ENCODE measurements around the gene LRRC1.

The LRRC1 gene

DNA sequence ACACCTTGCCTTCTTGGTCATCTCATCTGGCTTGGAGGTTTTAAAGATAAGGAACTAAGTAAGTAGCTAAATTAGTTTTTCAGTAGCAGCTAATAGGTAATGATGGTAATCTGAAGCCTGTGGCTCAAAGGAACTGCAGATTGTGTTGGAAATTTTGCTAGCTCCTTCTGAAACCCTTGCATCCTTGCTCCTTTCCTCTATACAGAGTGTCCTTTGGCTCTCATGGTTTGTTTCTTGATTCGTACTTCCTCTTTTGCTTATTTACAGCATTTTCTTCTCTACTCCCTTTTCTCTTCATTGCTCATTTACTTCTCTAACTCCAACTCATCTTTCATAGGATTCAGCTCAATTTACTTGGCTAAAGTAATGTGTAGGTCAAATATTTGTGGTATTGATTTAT is 19.0 kb downstream of the LRRC1 start:
- peak overlapping the region; percentile 68 for H3K27ac Mint-ChIP-seq

DNA sequence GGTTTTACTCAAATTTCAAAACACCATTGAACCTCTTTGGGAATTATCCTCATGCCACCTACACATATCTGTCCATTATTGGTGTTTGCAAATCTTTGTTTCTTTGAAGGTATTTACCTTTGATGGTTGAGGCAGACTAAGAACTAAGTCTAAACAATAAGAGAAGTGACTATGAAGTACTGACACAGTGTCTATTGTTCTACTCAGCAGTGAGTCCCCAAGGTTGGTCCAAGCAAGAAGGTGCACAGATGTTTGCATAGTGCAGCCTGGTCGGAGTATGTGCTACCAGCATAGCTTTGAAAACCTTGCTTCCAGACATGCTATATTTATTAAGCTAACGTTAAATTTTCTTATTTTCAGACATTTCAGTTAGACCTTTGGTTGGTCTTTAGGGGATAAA is 19.5 kb downstream of the LRRC1 start:
- Mint-ChIP-seq H3K4me1 (peaks cover 29% of the 10 kb centered on the region), H3K36me3 (no peaks in the 10 kb centered on the region), H3K4me3 (no peak overlapping the region), H3K27me3 (no peaks in the 10 kb centered on the region), H3K9me3 (peaks cover 4% of the 10 kb centered on the region), H3K27ac (peak overlapping the region; percentile 68)
- ATAC-seq (ENCODE audit: low read depth): no peak
- no peak for DNase-seq (ENCODE audit: low spot score in 2 of 2)

More for the DNA sequence above, 19.0 kb downstream of the LRRC1 start:
- Mint-ChIP-seq H3K4me3 (no peak overlapping the region), H3K36me3 (no peaks in the 10 kb centered on the region), H3K4me1 (peaks cover 26% of the 10 kb centered on the region), H3K9me3 (peaks cover 4% of the 10 kb centered on the region), H3K27me3 (no peaks in the 10 kb centered on the region)
- DNase-seq (ENCODE audit: low spot score in 2 of 2) (no peak), ATAC-seq (ENCODE audit: low read depth) (no peak)

- no peak for DNase-seq (ENCODE audit: low spot score in 2 of 2)
- H3K9me3 Mint-ChIP-seq: peaks cover 4% of the 10 kb centered on the region
Measured at GRCh38 chr6:53815381-53816119, 20.7 kb downstream of the LRRC1 start.

DNA sequence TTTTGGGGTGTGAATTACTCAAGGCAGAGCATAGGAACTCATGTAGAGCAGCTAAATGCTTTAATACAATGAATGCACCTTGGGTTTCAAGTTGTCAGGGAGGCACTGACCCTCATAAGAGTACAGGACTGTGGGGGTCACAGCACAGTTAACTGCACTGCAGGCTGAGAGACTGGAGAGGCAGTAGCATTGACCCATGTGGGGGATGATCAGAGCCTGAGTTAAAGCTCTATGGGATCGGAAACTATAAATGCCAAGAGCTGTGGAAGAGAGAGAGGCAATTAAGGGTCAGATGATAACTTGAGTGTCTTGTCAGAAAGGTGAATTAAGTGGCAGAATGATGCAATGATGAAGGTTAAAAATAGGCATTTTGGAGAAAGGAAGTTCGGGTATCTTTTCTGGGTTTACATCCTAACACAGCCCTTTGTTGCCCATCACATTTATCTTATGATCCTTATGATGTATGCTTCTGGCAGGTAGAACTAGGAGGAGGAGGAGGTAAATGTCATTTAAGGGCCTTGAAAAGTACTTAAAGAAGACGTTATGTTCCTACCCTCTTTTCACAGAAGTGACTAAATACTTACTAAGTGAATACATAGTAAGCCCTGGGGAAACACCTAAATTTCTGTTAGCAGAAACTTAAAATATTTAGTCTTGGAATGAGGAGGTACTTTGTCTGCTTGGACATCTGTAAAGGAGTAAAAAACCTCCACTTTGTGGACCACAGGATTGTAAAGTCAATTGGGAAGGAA is 24.2 kb downstream of the LRRC1 start:
- Mint-ChIP-seq H3K36me3 (peaks cover 3% of the 10 kb centered on the region), H3K9me3 (peaks cover 3% of the 10 kb centered on the region), H3K4me3 (no peak overlapping the region), H3K27ac (no peak overlapping the region), H3K4me1 (peaks cover 17% of the 10 kb centered on the region), H3K27me3 (no peaks in the 10 kb centered on the region)
- DNase-seq (ENCODE audit: low spot score in 2 of 2) (no peak), ATAC-seq (ENCODE audit: low read depth) (no peak)

More at GRCh38 chr6:53815381-53816119, 20.7 kb downstream of the LRRC1 start:
- Mint-ChIP-seq H3K4me1 (peaks cover 29% of the 10 kb centered on the region), H3K36me3 (no peaks in the 10 kb centered on the region), H3K27me3 (no peaks in the 10 kb centered on the region), H3K27ac (no peak overlapping the region), H3K4me3 (no peak overlapping the region)
- ATAC-seq (ENCODE audit: low read depth): no peak

- Mint-ChIP-seq H3K4me1 (peaks cover 34% of the 10 kb centered on the region), H3K27me3 (no peaks in the 10 kb centered on the region), H3K9me3 (peaks cover 3% of the 10 kb centered on the region), H3K27ac (no peak overlapping the region), H3K36me3 (peaks cover 3% of the 10 kb centered on the region), H3K4me3 (no peak overlapping the region)
- DNase-seq (ENCODE audit: low spot score in 2 of 2): no peak
- ATAC-seq (ENCODE audit: low read depth): no peak
Measured at GRCh38 chr6:53822401-53823125, 27.8 kb downstream of the LRRC1 start.

- no peak overlapping the region for H3K4me3 Mint-ChIP-seq
- peaks cover 37% of the 10 kb centered on the region for H3K4me1 Mint-ChIP-seq
- no peaks in the 10 kb centered on the region for H3K27me3 Mint-ChIP-seq
- H3K36me3 Mint-ChIP-seq: peaks cover 3% of the 10 kb centered on the region
- ATAC-seq (ENCODE audit: low read depth) (no peak), DNase-seq (ENCODE audit: low spot score in 2 of 2) (no peak)
- H3K27ac Mint-ChIP-seq: no peak overlapping the region
- H3K9me3 Mint-ChIP-seq: peaks cover 3% of the 10 kb centered on the region
Measured at GRCh38 chr6:53824714-53825113, 29.9 kb downstream of the LRRC1 start.

DNA sequence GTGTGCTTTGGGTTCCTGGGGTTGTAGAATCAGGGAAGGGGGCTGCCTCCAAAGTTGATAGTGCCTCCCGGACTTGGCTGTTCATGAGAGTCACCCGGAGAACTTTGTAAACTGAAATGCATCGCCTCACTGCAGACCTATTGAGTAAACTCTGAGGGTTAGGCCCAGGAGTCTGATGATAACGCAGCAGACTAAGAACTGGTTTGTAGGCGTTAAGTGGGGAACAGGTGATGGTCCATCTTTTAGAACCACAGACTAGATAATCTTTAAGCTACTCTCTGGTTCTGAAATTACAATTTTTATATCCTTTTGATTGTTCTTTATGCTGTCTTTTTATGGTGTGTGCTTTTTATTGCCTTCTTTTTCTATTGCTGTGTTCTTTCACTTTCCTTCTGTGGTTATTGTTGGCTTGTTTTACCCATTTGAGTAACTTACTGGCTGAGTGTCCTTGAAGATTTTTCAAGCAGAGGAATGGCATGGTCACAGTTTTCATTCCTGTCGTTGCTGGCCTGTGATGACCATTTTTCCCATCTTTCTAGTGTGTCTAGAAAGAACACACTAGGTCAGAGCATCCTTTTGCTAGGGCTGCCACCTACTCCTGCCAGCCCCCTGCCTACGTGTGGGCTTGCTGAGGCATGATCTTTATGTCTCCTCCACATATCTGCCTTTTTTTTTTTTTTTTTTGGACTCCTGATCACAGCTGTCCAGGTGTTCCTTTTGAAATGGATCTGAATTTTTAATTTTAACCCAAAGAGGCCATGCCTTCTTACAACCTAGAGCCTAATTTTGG is 30.9 kb downstream of the LRRC1 start:
- peaks cover 3% of the 10 kb centered on the region for H3K36me3 Mint-ChIP-seq
- H3K4me1 Mint-ChIP-seq: peaks cover 39% of the 10 kb centered on the region
- no peak overlapping the region for H3K4me3 Mint-ChIP-seq
- no peaks in the 10 kb centered on the region for H3K27me3 Mint-ChIP-seq
- no peak overlapping the region for H3K27ac Mint-ChIP-seq
- H3K9me3 Mint-ChIP-seq: peaks cover 3% of the 10 kb centered on the region
- DNase-seq (ENCODE audit: low spot score in 2 of 2): no peak
- no peak for ATAC-seq (ENCODE audit: low read depth)

GRCh38 chr6:53827531-53827930 is 32.7 kb downstream of the LRRC1 start:
- no peaks in the 10 kb centered on the region for H3K27me3 Mint-ChIP-seq
- DNase-seq (ENCODE audit: low spot score in 2 of 2) (no peak), ATAC-seq (ENCODE audit: low read depth) (no peak)
- H3K4me3 Mint-ChIP-seq: no peak overlapping the region
- H3K4me1 Mint-ChIP-seq: peaks cover 35% of the 10 kb centered on the region
- peaks cover 3% of the 10 kb centered on the region for H3K36me3 Mint-ChIP-seq
- no peak overlapping the region for H3K27ac Mint-ChIP-seq
- peaks cover 3% of the 10 kb centered on the region for H3K9me3 Mint-ChIP-seq

- no peak overlapping the region for H3K4me3 Mint-ChIP-seq
Measured at GRCh38 chr6:53828215-53828614, 33.4 kb downstream of the LRRC1 start.

GRCh38 chr6:53828966-53829697 is 34.3 kb downstream of the LRRC1 start:
- Mint-ChIP-seq H3K27me3 (no peaks in the 10 kb centered on the region), H3K4me3 (no peak overlapping the region), H3K4me1 (peaks cover 37% of the 10 kb centered on the region), H3K36me3 (peaks cover 3% of the 10 kb centered on the region), H3K27ac (no peak overlapping the region), H3K9me3 (no peaks in the 10 kb centered on the region)
- ATAC-seq (ENCODE audit: low read depth): no peak
- no peak for DNase-seq (ENCODE audit: low spot score in 2 of 2)

More at GRCh38 chr6:53828215-53828614, 33.4 kb downstream of the LRRC1 start:
- peaks cover 6% of the 10 kb centered on the region for H3K36me3 Mint-ChIP-seq
- peaks cover 38% of the 10 kb centered on the region for H3K4me1 Mint-ChIP-seq
- ATAC-seq (ENCODE audit: low read depth): no peak
- DNase-seq (ENCODE audit: low spot score in 2 of 2): no peak
- no peak overlapping the region for H3K27ac Mint-ChIP-seq
- H3K9me3 Mint-ChIP-seq: peaks cover 3% of the 10 kb centered on the region
- H3K27me3 Mint-ChIP-seq: no peaks in the 10 kb centered on the region

- H3K27me3 Mint-ChIP-seq: no peaks in the 10 kb centered on the region
- H3K36me3 Mint-ChIP-seq: peaks cover 3% of the 10 kb centered on the region
- H3K27ac Mint-ChIP-seq: no peak overlapping the region
- H3K4me1 Mint-ChIP-seq: peaks cover 34% of the 10 kb centered on the region
- H3K4me3 Mint-ChIP-seq: no peak overlapping the region
- no peaks in the 10 kb centered on the region for H3K9me3 Mint-ChIP-seq
- DNase-seq (ENCODE audit: low spot score in 2 of 2): no peak
- ATAC-seq (ENCODE audit: low read depth): no peak
Measured at GRCh38 chr6:53829698-53830221, 35.0 kb downstream of the LRRC1 start.

DNA sequence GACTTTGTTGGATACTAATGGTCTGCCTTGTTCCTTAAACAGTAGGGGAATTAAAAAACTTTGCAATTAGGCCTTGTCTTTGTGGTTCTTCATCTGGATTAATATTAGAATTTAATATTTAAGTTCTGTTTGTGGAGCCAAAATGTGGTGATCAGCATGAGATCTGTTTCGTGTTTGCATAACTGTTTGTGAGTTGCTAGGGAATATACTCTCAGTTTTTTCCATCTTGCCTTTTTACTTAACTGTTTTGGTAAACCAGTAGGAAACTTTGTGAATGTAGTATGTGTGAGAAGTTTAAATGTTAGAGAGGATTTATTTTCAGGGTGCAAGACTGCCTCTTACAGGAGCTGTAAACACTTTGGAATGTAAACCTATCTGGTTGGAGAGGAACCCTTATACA is 35.6 kb downstream of the LRRC1 start:
- no peak for DNase-seq (ENCODE audit: low spot score in 2 of 2)
- peaks cover 3% of the 10 kb centered on the region for H3K36me3 Mint-ChIP-seq
- H3K27ac Mint-ChIP-seq: no peak overlapping the region
- no peak overlapping the region for H3K4me3 Mint-ChIP-seq
- ATAC-seq (ENCODE audit: low read depth): no peak
- peaks cover 28% of the 10 kb centered on the region for H3K4me1 Mint-ChIP-seq
- no peaks in the 10 kb centered on the region for H3K9me3 Mint-ChIP-seq
- H3K27me3 Mint-ChIP-seq: no peaks in the 10 kb centered on the region

All from memory B cell (primary cell).